A673 (cell line): Measurements from ENCODE around the gene RNF8. TPM values are rescaled to one million over a fixed set of nuclear protein-coding genes. Genes with fewer than 3 reads are reported as not detected.
"Not testable (repeated sequence)": the region's sequence is repeated elsewhere in the genome, so short reads cannot be mapped to it uniquely, and the experiment has no call there.

Experiments used
- BruUV-seq: library from RNA; stranded (reverse); fragments of 400-500 nt; replicated peaks from 2 replicates; lab custom pipeline; 2021; lab: Mats Ljungman, UMichigan
- CTCF ChIA-PET: fragments of 300-600 bp; sonication (Branson Sonifier 250); formaldehyde crosslinking; loops from one replicate; lab custom pipeline; 2022; ENCODE audit warnings: antibody characterized with exemption; lab: Charles Lee
- POLR2A ChIA-PET: fragments of 300-600 bp; sonication (Branson Sonifier 250); formaldehyde crosslinking; loops from one replicate; lab custom pipeline; 2022; ENCODE audit warnings: antibody characterized with exemption; ENCODE audit not compliant: low non-redundant PET; lab: Charles Lee
- DNase-seq: peaks from one replicate; pipeline ENCODE4 v3.0.0-alpha.2; 2015; ENCODE audit warnings: low spot score
- H3K27ac ChIP-seq: fragments of 200-600 bp; sonication (generic); 2 replicates; pipeline ENCODE4 v1.5.1; 2016; ENCODE audit warnings: mixed run types, low read depth, mild to moderate bottlenecking, mixed read lengths, antibody characterized with exemption, low read length; ENCODE audit not compliant: poor library complexity, severe bottlenecking
- H3K27me3 ChIP-seq: fragments of 200-600 bp; sonication (generic); replicated peaks from 2 replicates; pipeline ENCODE4 v1.6.1; 2017; ENCODE audit warnings: mixed run types, low read depth, mild to moderate bottlenecking, mixed read lengths, antibody characterized with exemption, low read length; ENCODE audit not compliant: insufficient read depth, poor library complexity
- H3K36me3 ChIP-seq: fragments of 200-600 bp; sonication (generic); 2 replicates; pipeline ENCODE4 v1.6.1; 2016; ENCODE audit warnings: mixed run types, mild to moderate bottlenecking, mixed read lengths, antibody characterized with exemption, low read length; ENCODE audit not compliant: insufficient read depth, poor library complexity, severe bottlenecking
- H3K4me1 ChIP-seq: fragments of 200-600 bp; sonication (generic); 2 replicates; pipeline ENCODE4 v1.6.1; 2017; ENCODE audit warnings: mixed run types, mild to moderate bottlenecking, mixed read lengths, antibody characterized with exemption, low read length; ENCODE audit not compliant: insufficient read depth, poor library complexity, severe bottlenecking
- H3K4me3 ChIP-seq: fragments of 200-600 bp; sonication (generic); 2 replicates; pipeline ENCODE4 v1.5.1; 2016; ENCODE audit warnings: low read depth, mixed run types, mild to moderate bottlenecking, mixed read lengths, low read length; ENCODE audit not compliant: poor library complexity, severe bottlenecking
- H3K9me3 ChIP-seq: fragments of 200-600 bp; sonication (generic); 2 replicates; pipeline ENCODE4 v1.6.1; 2016; ENCODE audit warnings: mixed run types, low read depth, mild to moderate bottlenecking, mixed read lengths, antibody characterized with exemption, low read length; ENCODE audit not compliant: poor library complexity, severe bottlenecking
- EZH2 ChIP-seq: fragments of 200-600 bp; sonication (generic); IDR thresholded peaks from 2 replicates; pipeline ENCODE4 v1.6.1; 2017; ENCODE audit warnings: borderline replicate concordance, low read depth, mild to moderate bottlenecking, mixed read lengths, antibody characterized with exemption, low read length; ENCODE audit not compliant: poor library complexity, severe bottlenecking
- intact Hi-C: fragments of 100-400 bp; cut with micrococcal nuclease; formaldehyde crosslinking; loops from one replicate; pipeline ENCODE4 v1.10.0; 2022; ENCODE audit not compliant: unreplicated experiment
- total RNA-seq: library from RNA; stranded (reverse); gene quantifications from 2 replicates; pipeline ENCODE4 v1.2.3, GENCODE V29; 2021
- TF ChIP-seq, protein P1 (sequence below): fragments of 300-800, 200-600 bp; sonication (generic); conservative IDR thresholded peaks from 2 replicates; pipeline ENCODE4 v1.5.1; 2017; ENCODE audit warnings: low read depth, mild to moderate bottlenecking, antibody characterized with exemption, low read length, moderate library complexity, mixed read lengths

The RNF8 gene
- total RNA-seq, 1 experiment from 2014 or later = 25.6 TPM

DNA sequence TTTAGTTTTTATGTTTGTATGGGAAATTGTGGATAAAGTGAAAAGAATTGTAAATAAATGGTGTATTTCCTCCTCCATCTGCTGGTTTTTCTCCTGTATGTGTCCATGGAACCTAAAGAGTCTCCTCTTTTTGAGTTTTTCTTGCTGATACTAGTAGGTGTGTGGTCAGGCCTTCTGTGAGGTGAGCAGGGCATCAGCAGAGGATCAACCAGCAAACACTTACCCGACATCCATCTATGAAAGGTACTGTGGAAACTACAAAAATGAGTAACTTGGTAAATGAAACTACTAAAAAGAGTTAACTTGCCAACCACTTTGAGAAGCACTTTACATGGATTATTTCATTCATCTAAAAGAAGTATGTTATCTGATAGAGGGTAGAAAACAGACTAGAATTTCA lies 20.9 kb upstream of the RNF8 start:
- intact Hi-C loops = no loop called here
- H3K27me3 ChIP-seq = no peaks in the 10 kb centered on the region
- no peak for DNase-seq
- H3K9me3 ChIP-seq = no peaks in the 10 kb centered on the region
- ChIA-PET CTCF (no interaction called here), POLR2A (no interaction called here)
- H3K4me1 ChIP-seq = no peaks in the 10 kb centered on the region
- TF ChIP-seq EZH2 = no peak
- TF ChIP-seq, protein P1, sequence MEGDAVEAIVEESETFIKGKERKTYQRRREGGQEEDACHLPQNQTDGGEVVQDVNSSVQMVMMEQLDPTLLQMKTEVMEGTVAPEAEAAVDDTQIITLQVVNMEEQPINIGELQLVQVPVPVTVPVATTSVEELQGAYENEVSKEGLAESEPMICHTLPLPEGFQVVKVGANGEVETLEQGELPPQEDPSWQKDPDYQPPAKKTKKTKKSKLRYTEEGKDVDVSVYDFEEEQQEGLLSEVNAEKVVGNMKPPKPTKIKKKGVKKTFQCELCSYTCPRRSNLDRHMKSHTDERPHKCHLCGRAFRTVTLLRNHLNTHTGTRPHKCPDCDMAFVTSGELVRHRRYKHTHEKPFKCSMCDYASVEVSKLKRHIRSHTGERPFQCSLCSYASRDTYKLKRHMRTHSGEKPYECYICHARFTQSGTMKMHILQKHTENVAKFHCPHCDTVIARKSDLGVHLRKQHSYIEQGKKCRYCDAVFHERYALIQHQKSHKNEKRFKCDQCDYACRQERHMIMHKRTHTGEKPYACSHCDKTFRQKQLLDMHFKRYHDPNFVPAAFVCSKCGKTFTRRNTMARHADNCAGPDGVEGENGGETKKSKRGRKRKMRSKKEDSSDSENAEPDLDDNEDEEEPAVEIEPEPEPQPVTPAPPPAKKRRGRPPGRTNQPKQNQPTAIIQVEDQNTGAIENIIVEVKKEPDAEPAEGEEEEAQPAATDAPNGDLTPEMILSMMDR = no peak
- no peak overlapping the region for H3K4me3 ChIP-seq
- no TSS peak for BruUV-seq
- H3K27ac ChIP-seq = no peak overlapping the region
- no peaks in the 10 kb centered on the region for H3K36me3 ChIP-seq

DNA sequence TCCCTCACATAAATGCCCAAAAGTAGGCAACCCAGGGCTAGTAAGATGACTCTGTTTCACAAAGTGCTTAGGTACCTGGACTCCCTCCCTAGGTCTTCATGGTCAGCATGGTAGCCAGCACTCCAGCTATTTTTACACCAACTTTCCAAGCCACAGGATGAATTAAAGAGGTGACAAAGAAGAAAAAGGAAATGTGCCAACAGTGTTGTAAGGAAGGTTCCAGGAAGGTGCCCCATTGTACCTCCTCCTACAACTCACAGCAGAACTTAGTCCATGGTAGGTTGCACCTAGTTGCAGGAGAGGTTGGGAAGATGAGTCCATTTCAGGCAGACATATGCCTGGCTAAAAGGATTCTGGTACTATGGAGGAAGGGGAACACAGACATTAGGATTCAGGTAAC lies 19.7 kb upstream of the RNF8 start:
- no peaks in the 10 kb centered on the region for H3K27me3 ChIP-seq
- no TSS peak for BruUV-seq
- no peak overlapping the region for H3K4me3 ChIP-seq
- ChIA-PET CTCF (no interaction called here), POLR2A (no interaction called here)
- intact Hi-C loops = no loop called here
- H3K4me1 ChIP-seq = no peaks in the 10 kb centered on the region
- no peaks in the 10 kb centered on the region for H3K9me3 ChIP-seq
- H3K36me3 ChIP-seq = no peaks in the 10 kb centered on the region
- no peak for DNase-seq
- H3K27ac ChIP-seq = no peak overlapping the region
- TF ChIP-seq, protein P1 = no peak
- TF ChIP-seq EZH2 = no peak

DNA sequence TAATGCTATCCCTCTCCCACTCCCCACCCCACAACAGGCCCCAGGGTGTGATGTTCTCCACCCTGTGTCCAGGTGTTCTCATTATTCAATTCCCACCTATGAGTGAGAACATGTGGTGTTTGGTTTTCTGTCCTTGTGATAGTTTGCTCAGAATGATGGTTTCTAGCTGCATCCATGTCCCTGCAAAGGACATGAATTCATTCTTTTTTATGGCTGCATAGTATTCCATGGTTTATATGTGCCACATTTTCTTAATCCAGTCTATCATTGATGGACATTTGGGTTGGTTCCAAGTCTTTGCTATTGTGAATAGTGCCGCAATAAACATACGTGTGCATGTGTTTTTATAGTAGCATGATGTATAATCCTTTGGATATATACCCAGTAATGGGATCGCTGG lies 15.5 kb upstream of the RNF8 start:
- POLR2A ChIA-PET, intact Hi-C loops: not testable (repeated sequence)

DNA sequence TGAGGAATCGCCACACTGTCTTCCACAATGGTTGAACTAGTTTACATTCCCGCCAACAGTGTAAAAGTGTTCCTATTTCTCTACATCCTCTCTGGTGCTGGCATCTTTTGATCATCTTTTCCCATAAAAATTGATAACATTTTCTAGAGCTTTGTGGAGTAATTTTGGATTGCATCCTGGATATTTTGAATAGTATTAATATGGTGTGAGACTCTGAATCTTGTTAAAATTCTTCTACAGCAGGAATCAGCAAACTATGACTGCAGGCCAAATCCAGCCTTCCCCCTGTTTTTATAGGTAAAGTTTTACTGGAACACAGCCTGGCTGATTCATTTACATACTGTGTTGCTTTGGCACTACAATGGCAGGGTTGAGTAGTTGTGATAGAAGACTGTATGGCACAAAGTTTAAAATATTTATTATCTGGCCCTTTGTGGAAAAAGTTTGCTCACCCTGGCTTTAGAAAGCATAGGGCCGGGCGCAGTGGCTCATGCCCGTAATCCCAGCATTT lies 15.0 kb upstream of the RNF8 start:
- H3K4me1 ChIP-seq = no peaks in the 10 kb centered on the region
- H3K9me3 ChIP-seq = no peaks in the 10 kb centered on the region
- ChIA-PET POLR2A (no interaction called here), CTCF (no interaction called here)
- intact Hi-C loops = no loop called here
- H3K4me3 ChIP-seq = no peak overlapping the region
- TF ChIP-seq, protein P1 = no peak
- TF ChIP-seq EZH2 = no peak
- no TSS peak for BruUV-seq
- H3K27ac ChIP-seq = no peak overlapping the region
- no peak for DNase-seq
- no peaks in the 10 kb centered on the region for H3K27me3 ChIP-seq
- H3K36me3 ChIP-seq = no peaks in the 10 kb centered on the region

More for the DNA sequence above, 15.5 kb upstream of the RNF8 start:
- BruUV-seq, H3K27ac ChIP-seq, H3K4me1 ChIP-seq, H3K27me3 ChIP-seq, CTCF ChIA-PET, H3K4me3 ChIP-seq, H3K9me3 ChIP-seq, DNase-seq, H3K36me3 ChIP-seq: not testable (repeated sequence)
